Fibroblast of lung (primary cell): ENCODE measurements around the gene ABHD4.

Experiments
- EZH2 ChIP-seq: IDR thresholded peaks from 2 replicates; pipeline ENCODE4 v1.5.1; 2012; ENCODE audit warnings: low read length, control low read depth, mild to moderate bottlenecking; ENCODE audit errors: missing control alignments
- TF ChIP-seq, protein P1 (sequence below), 2 donors: IDR thresholded peaks in 1 of 2; conservative IDR thresholded peaks in 1 of 2; 1 replicate in 1 of 2; 2 replicates in 1 of 2; pipeline ENCODE4 v1.5.1; 2011 to 2012; ENCODE audit warnings: low read length in 2 of 2, control low read depth in 1 of 2, inconsistent platforms in 1 of 2, low read depth in 1 of 2, mild to moderate bottlenecking in 1 of 2

DNA sequence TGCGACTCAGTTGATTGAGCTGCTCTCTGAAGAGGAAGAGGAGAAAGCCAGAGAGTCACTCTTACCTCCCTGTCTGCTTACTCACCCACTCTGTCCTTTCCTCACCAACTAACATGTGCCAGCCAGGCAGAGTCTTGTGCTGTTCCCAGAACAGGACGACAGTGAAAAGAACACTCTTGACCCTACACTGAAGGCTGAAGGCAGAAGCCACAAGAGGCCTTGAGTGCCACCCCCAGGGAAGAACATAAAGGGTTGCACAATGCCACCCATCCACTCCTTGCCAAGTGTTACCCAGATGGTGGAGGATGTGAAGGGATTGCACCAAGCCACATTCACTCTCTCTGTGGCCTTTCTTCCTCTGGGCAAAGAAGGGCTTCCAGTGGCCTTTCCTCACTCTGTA lies 12.8 kb downstream of the ABHD4 start:
- TF ChIP-seq, protein P1, sequence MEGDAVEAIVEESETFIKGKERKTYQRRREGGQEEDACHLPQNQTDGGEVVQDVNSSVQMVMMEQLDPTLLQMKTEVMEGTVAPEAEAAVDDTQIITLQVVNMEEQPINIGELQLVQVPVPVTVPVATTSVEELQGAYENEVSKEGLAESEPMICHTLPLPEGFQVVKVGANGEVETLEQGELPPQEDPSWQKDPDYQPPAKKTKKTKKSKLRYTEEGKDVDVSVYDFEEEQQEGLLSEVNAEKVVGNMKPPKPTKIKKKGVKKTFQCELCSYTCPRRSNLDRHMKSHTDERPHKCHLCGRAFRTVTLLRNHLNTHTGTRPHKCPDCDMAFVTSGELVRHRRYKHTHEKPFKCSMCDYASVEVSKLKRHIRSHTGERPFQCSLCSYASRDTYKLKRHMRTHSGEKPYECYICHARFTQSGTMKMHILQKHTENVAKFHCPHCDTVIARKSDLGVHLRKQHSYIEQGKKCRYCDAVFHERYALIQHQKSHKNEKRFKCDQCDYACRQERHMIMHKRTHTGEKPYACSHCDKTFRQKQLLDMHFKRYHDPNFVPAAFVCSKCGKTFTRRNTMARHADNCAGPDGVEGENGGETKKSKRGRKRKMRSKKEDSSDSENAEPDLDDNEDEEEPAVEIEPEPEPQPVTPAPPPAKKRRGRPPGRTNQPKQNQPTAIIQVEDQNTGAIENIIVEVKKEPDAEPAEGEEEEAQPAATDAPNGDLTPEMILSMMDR (conservative IDR thresholded peaks at IDR 0.05 in 1 of 2, IDR thresholded peaks at IDR 0.05 in 1 of 2; ENCODE audit: low read depth in 1 of 2, low read length in 2 of 2), result no peak
- no peak for TF ChIP-seq EZH2
